Dendritic cell treated with granulocyte-macrophage colony-stimulating factor and Interleukin-4, amounts not matched to agents 40 ng/mL and 50 ng/mL, for 4 days (primary cell): ENCODE measurements around the gene VPS13C.

Experiments
- H3K27ac Mint-ChIP-seq: one replicate; pipeline ENCODE4 v1.8.0; 2022; ENCODE audit warnings: mild to moderate bottlenecking, mixed read lengths
- H3K27me3 Mint-ChIP-seq: one replicate; pipeline ENCODE4 v1.8.0; 2022; ENCODE audit warnings: mild to moderate bottlenecking, mixed read lengths
- H3K36me3 Mint-ChIP-seq: one replicate; pipeline ENCODE4 v1.8.0; 2022; ENCODE audit warnings: low read depth, mixed read lengths
- H3K4me1 Mint-ChIP-seq: one replicate; pipeline ENCODE4 v1.8.0; 2022; ENCODE audit warnings: low read depth, mixed read lengths
- H3K4me3 Mint-ChIP-seq: one replicate; pipeline ENCODE4 v1.8.0; 2022; ENCODE audit warnings: mild to moderate bottlenecking, moderate library complexity, mixed read lengths
- H3K9me3 Mint-ChIP-seq: one replicate; pipeline ENCODE4 v1.8.0; 2022; ENCODE audit warnings: mixed read lengths
- intact Hi-C: fragments of 100-400 bp; cut with micrococcal nuclease; formaldehyde crosslinking; loops from one replicate; pipeline ENCODE4 v1.15.0; 2022

The VPS13C gene

GRCh38 chr15:61871926-61872522 is 188.2 kb downstream of the VPS13C start:
- Mint-ChIP-seq H3K27ac (no peak overlapping the region), H3K4me3 (no peak overlapping the region), H3K36me3 (peaks cover 70% of the 10 kb centered on the region), H3K27me3 (no peaks in the 10 kb centered on the region), H3K4me1 (no peaks in the 10 kb centered on the region), H3K9me3 (no peaks in the 10 kb centered on the region)
- intact Hi-C loops = no loop called here

DNA sequence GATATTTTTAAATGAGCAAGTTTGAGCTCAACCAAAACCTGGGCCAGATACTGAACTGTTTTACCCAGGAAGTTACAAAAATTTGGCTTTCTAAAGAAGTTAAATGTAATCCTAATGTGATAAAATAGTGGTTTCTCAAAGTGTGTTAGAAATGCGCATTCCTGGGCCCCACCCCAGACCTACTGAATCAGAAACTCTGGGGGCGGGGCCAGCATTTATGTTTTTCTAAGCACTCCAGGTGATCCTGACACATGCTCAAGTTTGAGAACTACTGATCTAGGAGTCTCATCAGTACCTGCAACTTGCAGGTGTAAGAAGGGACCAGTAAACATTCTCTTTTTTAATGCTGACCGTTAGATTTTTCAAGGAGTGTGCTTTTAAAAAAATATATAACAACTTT is 190.6 kb downstream of the VPS13C start:
- Mint-ChIP-seq H3K27me3 (no peaks in the 10 kb centered on the region), H3K4me1 (no peaks in the 10 kb centered on the region), H3K9me3 (no peaks in the 10 kb centered on the region), H3K27ac (no peak overlapping the region), H3K4me3 (no peak overlapping the region), H3K36me3 (peaks cover 56% of the 10 kb centered on the region)
- intact Hi-C loops = no loop called here

DNA sequence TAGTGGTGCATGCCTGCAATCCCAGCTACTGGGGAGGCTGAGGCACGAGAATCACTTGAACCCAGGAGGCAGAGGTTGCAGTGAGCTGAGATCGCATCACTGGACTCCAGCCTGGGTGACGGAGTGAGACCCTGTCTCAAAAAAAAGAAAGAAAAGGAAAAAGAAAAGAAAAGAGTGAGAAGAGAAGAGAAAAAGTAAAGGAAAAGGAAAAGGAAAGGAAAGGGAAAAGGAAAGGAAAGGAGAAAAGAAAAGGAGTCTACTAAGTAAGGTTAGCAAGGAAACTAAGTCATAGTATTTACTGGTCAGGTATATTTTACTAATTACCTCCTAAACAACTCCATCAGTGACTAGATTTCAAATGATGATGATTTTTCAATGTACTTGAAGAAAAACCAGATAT is 198.3 kb downstream of the VPS13C start:
- Mint-ChIP-seq H3K4me3 (no peak overlapping the region), H3K27ac (no peak overlapping the region), H3K9me3 (no peaks in the 10 kb centered on the region), H3K4me1 (no peaks in the 10 kb centered on the region), H3K36me3 (peaks cover 20% of the 10 kb centered on the region), H3K27me3 (no peaks in the 10 kb centered on the region)
- intact Hi-C loops = no loop called here

GRCh38 chr15:61857169-61857829 is 202.9 kb downstream of the VPS13C start:
- intact Hi-C loops = no loop called here
- Mint-ChIP-seq H3K4me1 (no peaks in the 10 kb centered on the region), H3K27ac (no peak overlapping the region), H3K27me3 (no peaks in the 10 kb centered on the region), H3K4me3 (no peak overlapping the region), H3K36me3 (peaks cover 39% of the 10 kb centered on the region), H3K9me3 (no peaks in the 10 kb centered on the region)

GRCh38 chr15:61856295-61856694 is 204.0 kb downstream of the VPS13C start:
- Mint-ChIP-seq H3K27ac (no peak overlapping the region), H3K4me1 (no peaks in the 10 kb centered on the region), H3K4me3 (no peak overlapping the region), H3K9me3 (no peaks in the 10 kb centered on the region), H3K36me3 (peaks cover 41% of the 10 kb centered on the region), H3K27me3 (no peaks in the 10 kb centered on the region)
- intact Hi-C loops = no loop called here

DNA sequence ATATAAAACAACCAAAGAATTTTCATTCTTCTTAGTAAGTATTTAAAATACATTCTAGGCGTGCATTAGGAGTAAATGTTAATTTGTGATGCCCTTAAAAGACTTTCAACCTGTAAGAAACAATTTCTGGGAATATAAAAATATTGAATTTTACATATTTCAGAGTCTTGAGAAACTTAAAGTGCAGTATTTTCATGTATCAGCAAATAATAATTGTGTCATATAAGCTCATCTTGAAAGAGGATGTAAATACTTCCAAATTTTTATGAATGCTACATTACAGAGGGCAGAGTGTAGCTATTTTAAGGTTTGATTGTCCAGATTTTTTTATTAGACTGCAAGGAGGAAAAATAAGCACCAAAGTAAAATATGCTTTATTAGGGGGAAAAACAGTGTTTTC is 207.1 kb downstream of the VPS13C start:
- Mint-ChIP-seq H3K4me1 (no peaks in the 10 kb centered on the region), H3K27me3 (no peaks in the 10 kb centered on the region), H3K27ac (no peak overlapping the region), H3K36me3 (peaks cover 55% of the 10 kb centered on the region), H3K4me3 (no peak overlapping the region), H3K9me3 (no peaks in the 10 kb centered on the region)
- intact Hi-C loops = no loop called here

GRCh38 chr15:61851955-61852354 is 208.3 kb downstream of the VPS13C start:
- no peaks in the 10 kb centered on the region for H3K27me3 Mint-ChIP-seq
- peaks cover 55% of the 10 kb centered on the region for H3K36me3 Mint-ChIP-seq
- H3K27ac Mint-ChIP-seq = no peak overlapping the region
- H3K4me1 Mint-ChIP-seq = no peaks in the 10 kb centered on the region
- intact Hi-C loops = no loop called here
- no peaks in the 10 kb centered on the region for H3K9me3 Mint-ChIP-seq
- H3K4me3 Mint-ChIP-seq = no peak overlapping the region

DNA sequence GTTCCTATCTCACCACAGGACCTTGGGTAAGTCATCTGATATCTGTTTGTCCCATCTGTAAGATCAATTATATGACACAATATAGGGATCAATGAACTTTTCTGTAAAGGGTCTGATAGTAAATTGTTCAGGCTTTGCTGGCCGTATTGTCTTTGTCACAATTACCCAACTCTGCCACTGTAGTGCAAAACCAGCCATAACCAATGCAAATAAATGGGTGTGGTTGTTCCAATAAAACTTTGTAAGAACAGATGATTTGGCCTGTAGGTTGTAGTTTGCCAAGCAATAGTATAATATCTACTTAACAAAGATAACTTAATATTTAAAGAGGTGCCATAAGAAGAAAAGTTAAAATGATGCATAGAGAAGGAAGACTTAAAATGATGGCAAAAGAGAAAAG is 210.8 kb downstream of the VPS13C start:
- Mint-ChIP-seq H3K27me3 (peaks cover 3% of the 10 kb centered on the region), H3K27ac (no peak overlapping the region), H3K4me1 (no peaks in the 10 kb centered on the region), H3K4me3 (no peak overlapping the region), H3K36me3 (peaks cover 44% of the 10 kb centered on the region), H3K9me3 (no peaks in the 10 kb centered on the region)
- intact Hi-C loops = no loop called here

DNA sequence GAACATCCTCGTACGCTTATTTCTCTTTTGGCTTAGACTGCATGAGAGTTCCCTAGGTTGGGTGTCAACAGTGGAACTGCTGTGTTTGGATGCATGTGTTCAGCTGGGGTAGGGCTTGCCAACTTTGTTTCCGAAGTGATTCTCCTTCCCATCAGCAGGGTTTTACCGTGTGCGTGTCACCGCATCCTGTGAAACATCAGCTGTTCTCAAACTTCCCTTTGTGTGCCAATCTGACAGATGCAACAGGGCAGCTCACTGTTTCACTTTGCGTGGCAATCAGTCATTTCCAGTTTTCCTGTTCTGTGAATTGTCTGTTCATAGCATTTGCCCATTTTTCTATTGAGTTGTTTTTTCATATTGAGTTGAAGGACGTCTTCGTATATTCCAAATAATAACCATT is 218.8 kb downstream of the VPS13C start:
- H3K4me3 Mint-ChIP-seq = no peak overlapping the region
- intact Hi-C loops = no loop called here

GRCh38 chr15:61840090-61840489 is 220.2 kb downstream of the VPS13C start:
- peaks cover 5% of the 10 kb centered on the region for H3K4me1 Mint-ChIP-seq
- no peaks in the 10 kb centered on the region for H3K9me3 Mint-ChIP-seq
- H3K27ac Mint-ChIP-seq = no peak overlapping the region
- intact Hi-C loops = no loop called here
- H3K36me3 Mint-ChIP-seq = no peaks in the 10 kb centered on the region
- peaks cover 13% of the 10 kb centered on the region for H3K27me3 Mint-ChIP-seq
- H3K4me3 Mint-ChIP-seq = no peak overlapping the region

More for the DNA sequence above, 218.8 kb downstream of the VPS13C start:
- Mint-ChIP-seq H3K4me1 (no peaks in the 10 kb centered on the region), H3K27ac (no peak overlapping the region), H3K9me3 (no peaks in the 10 kb centered on the region), H3K36me3 (no peaks in the 10 kb centered on the region), H3K27me3 (peaks cover 10% of the 10 kb centered on the region)

GRCh38 chr15:61839546-61839945 is 220.7 kb downstream of the VPS13C start:
- H3K4me3 Mint-ChIP-seq = no peak overlapping the region
- intact Hi-C loops = no loop called here
- H3K27ac Mint-ChIP-seq = no peak overlapping the region
- no peaks in the 10 kb centered on the region for H3K36me3 Mint-ChIP-seq
- H3K9me3 Mint-ChIP-seq = no peaks in the 10 kb centered on the region
- H3K4me1 Mint-ChIP-seq = peaks cover 5% of the 10 kb centered on the region
- peaks cover 17% of the 10 kb centered on the region for H3K27me3 Mint-ChIP-seq

GRCh38 chr15:61835496-61836106 is 224.6 kb downstream of the VPS13C start:
- H3K27me3 Mint-ChIP-seq = peaks cover 16% of the 10 kb centered on the region
- intact Hi-C loops = loop anchor here (2.0 kb wide), 1 partner anchor 641 kb away; no protein-coding TSS in a partner anchor

GRCh38 chr15:61835029-61835428 is 225.2 kb downstream of the VPS13C start:
- Mint-ChIP-seq H3K27me3 (peaks cover 16% of the 10 kb centered on the region), H3K4me1 (peaks cover 19% of the 10 kb centered on the region), H3K27ac (no peak overlapping the region), H3K9me3 (no peaks in the 10 kb centered on the region), H3K36me3 (no peaks in the 10 kb centered on the region), H3K4me3 (no peak overlapping the region)
- intact Hi-C loops = loop anchor here (2.0 kb wide), 1 partner anchor 640 kb away; no protein-coding TSS in a partner anchor

More at GRCh38 chr15:61835496-61836106, 224.6 kb downstream of the VPS13C start:
- Mint-ChIP-seq H3K36me3 (no peaks in the 10 kb centered on the region), H3K27ac (no peak overlapping the region), H3K4me1 (peaks cover 18% of the 10 kb centered on the region), H3K9me3 (no peaks in the 10 kb centered on the region), H3K4me3 (no peak overlapping the region)

- H3K27ac Mint-ChIP-seq = no peak overlapping the region
- no peaks in the 10 kb centered on the region for H3K36me3 Mint-ChIP-seq
- intact Hi-C loops = loop anchor here (2.0 to 5.0 kb wide), 2 partner anchors 639 to 1247 kb away; no protein-coding TSS in a partner anchor
- H3K9me3 Mint-ChIP-seq = no peaks in the 10 kb centered on the region
- H3K4me1 Mint-ChIP-seq = peaks cover 19% of the 10 kb centered on the region
- H3K4me3 Mint-ChIP-seq = no peak overlapping the region
- peaks cover 16% of the 10 kb centered on the region for H3K27me3 Mint-ChIP-seq
These were observed 226.1 kb downstream of the VPS13C start for GRCh38 chr15:61834076-61834697.
